HepG2 (cell line): ENCODE measurements around the gene SMIM9. TPM values are rescaled to one million over a fixed set of nuclear protein-coding genes. Genes with fewer than 3 reads are reported as not detected.

Experiments used
- ARNT2 ChIP-seq: sonication (generic); formaldehyde crosslinking; IDR thresholded peaks from 2 replicates; pipeline ENCODE4 v1.8.0; 2022; ENCODE audit warnings: mild to moderate bottlenecking, low read depth, missing genetic modification reagents, moderate library complexity
- CAMTA2 ChIP-seq: sonication (generic); formaldehyde crosslinking; IDR thresholded peaks from 2 replicates; pipeline ENCODE4 v1.4.0; 2020; ENCODE audit warnings: mild to moderate bottlenecking, missing genetic modification reagents, borderline replicate concordance
- FLYWCH1 ChIP-seq: sonication (generic); formaldehyde crosslinking; IDR thresholded peaks from 2 replicates; pipeline ENCODE4 v1.8.1; 2023; ENCODE audit warnings: mild to moderate bottlenecking, missing genetic modification reagents
- HDAC1 ChIP-seq: sonication (generic); formaldehyde crosslinking; IDR thresholded peaks from 2 replicates; pipeline ENCODE4 v1.5.1; 2020; ENCODE audit warnings: mild to moderate bottlenecking, missing genetic modification reagents
- ISL2 ChIP-seq: sonication (generic); formaldehyde crosslinking; IDR thresholded peaks from 2 replicates; pipeline ENCODE4 v1.5.0; 2020; ENCODE audit warnings: missing genetic modification reagents
- NBN ChIP-seq: fragments of 450-650 bp; conservative IDR thresholded peaks from 2 replicates; pipeline ENCODE4 v1.6.1; 2017
- NFE2 ChIP-seq: sonication (generic); formaldehyde crosslinking; IDR thresholded peaks from 2 replicates; pipeline ENCODE4 v1.4.0; 2020; ENCODE audit warnings: missing genetic modification reagents
- SRSF9 ChIP-seq: fragments of 200-400 bp; formaldehyde crosslinking; IDR thresholded peaks from 2 replicates; pipeline ENCODE4 v1.6.1; 2018; ENCODE audit warnings: borderline replicate concordance, mild to moderate bottlenecking, low read depth, low read length; ENCODE audit not compliant: insufficient read depth, poor library complexity, severe bottlenecking
- ZKSCAN5 ChIP-seq: sonication (generic); formaldehyde crosslinking; IDR thresholded peaks from 2 replicates; pipeline ENCODE4 v1.5.1; 2020; ENCODE audit warnings: mild to moderate bottlenecking, missing genetic modification reagents
- ZNF10 ChIP-seq: sonication (generic); formaldehyde crosslinking; IDR thresholded peaks from 2 replicates; pipeline ENCODE4 v1.4.0; 2020; ENCODE audit warnings: mild to moderate bottlenecking, low read depth, missing genetic modification reagents, borderline replicate concordance
- ZNF251 ChIP-seq: sonication (generic); formaldehyde crosslinking; IDR thresholded peaks from 2 replicates; pipeline ENCODE4 v1.9.0; 2021; ENCODE audit warnings: mild to moderate bottlenecking, missing genetic modification reagents
- ZNF724P ChIP-seq: sonication (generic); formaldehyde crosslinking; IDR thresholded peaks from 2 replicates; pipeline ENCODE4 v1.8.0; 2022; ENCODE audit warnings: missing genetic modification reagents, borderline replicate concordance
- ZNF749 ChIP-seq: sonication (generic); formaldehyde crosslinking; IDR thresholded peaks from 2 replicates; pipeline ENCODE4 v1.8.0; 2022; ENCODE audit warnings: mild to moderate bottlenecking, missing genetic modification reagents, moderate library complexity, borderline replicate concordance
- ZNF761 ChIP-seq: sonication (generic); formaldehyde crosslinking; conservative IDR thresholded peaks from 2 replicates; pipeline ENCODE4 v1.4.0; 2020; ENCODE audit warnings: mild to moderate bottlenecking, missing genetic modification reagents
- polyA plus RNA-seq, 8 experiments: library from polyadenylated mRNA; depleted of rRNA in 3 of 8; stranded (reverse) in 7 of 8; unstranded in 1 of 8; fragments of >200 nt; fragmentation: Illumina TruSeq in 4 of 8; extraction: Trizol in 4 of 8; gene quantifications; 2 replicates each; pipeline versions ENCODE4 v1.2.1 to v1.2.3, GENCODE V29; 2011 to 2016; ENCODE audit warnings: low read depth in 4 of 8, missing spikeins in 1 of 8, mixed read lengths in 1 of 8; ENCODE audit not compliant: insufficient read depth in 1 of 8
- total RNA-seq, 5 experiments: library from RNA; depleted of rRNA; stranded (reverse); fragments of >200 nt; fragmentation: Illumina TruSeq; extraction: Trizol; gene quantifications; 2 replicates each; pipeline ENCODE4 v1.2.3, GENCODE V29; 2016; ENCODE audit warnings: low read depth in 1 of 5
- TF ChIP-seq, protein P1 (sequence below): sonication (generic); formaldehyde crosslinking; IDR thresholded peaks from 2 replicates; pipeline ENCODE4 v1.4.0; 2020; ENCODE audit warnings: missing genetic modification reagents
- TF ChIP-seq, protein P2 (sequence below): sonication (generic); formaldehyde crosslinking; IDR thresholded peaks from 2 replicates; pipeline ENCODE4 v1.5.1; 2020; ENCODE audit warnings: missing genetic modification reagents, mild to moderate bottlenecking, borderline replicate concordance
- TF ChIP-seq, protein P3 (sequence below): IDR thresholded peaks from 2 replicates; pipeline ENCODE4 v1.4.0; 2020; ENCODE audit warnings: mild to moderate bottlenecking, missing genetic modification reagents
- TF ChIP-seq, protein P4 (sequence below): sonication (generic); formaldehyde crosslinking; IDR thresholded peaks from 2 replicates; pipeline ENCODE4 v1.4.0; 2020; ENCODE audit warnings: missing genetic modification reagents

SMIM9 gene
- total and polyA plus RNA-seq, 2 of the 13 experiments (the other 11 are each of a cell fraction or from before 2014, with no cell fraction given) = not detected

DNA sequence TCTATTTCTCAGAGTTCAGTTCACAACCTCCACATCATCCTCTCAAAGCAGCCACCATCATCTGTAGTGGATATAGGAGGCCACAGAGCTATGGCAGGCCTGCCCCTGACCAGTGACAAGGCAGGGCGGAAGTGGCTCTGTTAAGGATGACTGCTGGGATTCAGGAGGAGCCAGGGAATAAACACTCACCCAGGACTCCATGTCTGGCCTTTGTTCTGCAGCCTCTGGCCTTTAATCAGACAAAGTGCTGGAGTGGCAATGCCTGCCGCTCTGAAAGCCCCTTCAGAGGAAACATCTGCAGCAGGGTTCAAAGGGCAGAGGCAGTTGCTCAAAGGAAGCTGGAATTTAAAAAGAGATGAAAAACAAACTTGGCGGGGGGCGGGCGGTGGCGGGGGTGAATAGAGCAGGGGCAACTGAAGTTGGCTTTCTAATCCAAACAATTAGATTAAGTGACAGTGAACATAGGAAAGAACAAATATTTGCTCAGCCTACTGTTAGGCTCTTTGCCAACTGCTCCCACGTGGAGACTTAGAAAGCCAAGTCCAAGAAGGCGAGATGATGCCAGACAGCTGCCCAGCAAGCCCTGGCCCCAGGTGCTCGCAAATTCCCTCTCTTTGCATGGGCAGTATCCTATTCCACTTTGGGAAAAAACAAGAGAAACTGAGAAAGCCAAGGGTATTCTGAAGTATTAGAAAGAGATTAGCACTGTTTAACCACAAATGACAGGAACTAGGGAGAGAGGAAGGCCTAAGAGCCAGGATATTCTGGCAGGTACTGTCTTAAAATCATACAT, 34.7 kb downstream of the SMIM9 start (continued):
- TF ChIP-seq SRSF9 (no peak), ZNF251 (CRISPR knock-in tag) (no peak), ARNT2 (CRISPR knock-in tag) (no peak), NFE2 (CRISPR knock-in tag) (no peak), NBN (no peak), FLYWCH1 (CRISPR knock-in tag) (no peak), ZKSCAN5 (CRISPR knock-in tag) (no peak), ISL2 (CRISPR knock-in tag) (peak; percentile 55; the same call in 1 of the 2 replicates), ZNF749 (CRISPR knock-in tag) (no peak), ZNF724P (no peak), HDAC1 (CRISPR knock-in tag) (no peak), ZNF761 (CRISPR knock-in tag) (no peak), CAMTA2 (CRISPR knock-in tag) (no peak), ZNF10 (CRISPR knock-in tag) (no peak)
- TF ChIP-seq, protein P1, sequence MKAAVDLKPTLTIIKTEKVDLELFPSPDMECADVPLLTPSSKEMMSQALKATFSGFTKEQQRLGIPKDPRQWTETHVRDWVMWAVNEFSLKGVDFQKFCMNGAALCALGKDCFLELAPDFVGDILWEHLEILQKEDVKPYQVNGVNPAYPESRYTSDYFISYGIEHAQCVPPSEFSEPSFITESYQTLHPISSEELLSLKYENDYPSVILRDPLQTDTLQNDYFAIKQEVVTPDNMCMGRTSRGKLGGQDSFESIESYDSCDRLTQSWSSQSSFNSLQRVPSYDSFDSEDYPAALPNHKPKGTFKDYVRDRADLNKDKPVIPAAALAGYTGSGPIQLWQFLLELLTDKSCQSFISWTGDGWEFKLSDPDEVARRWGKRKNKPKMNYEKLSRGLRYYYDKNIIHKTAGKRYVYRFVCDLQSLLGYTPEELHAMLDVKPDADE = no peak
- TF ChIP-seq, protein P2, sequence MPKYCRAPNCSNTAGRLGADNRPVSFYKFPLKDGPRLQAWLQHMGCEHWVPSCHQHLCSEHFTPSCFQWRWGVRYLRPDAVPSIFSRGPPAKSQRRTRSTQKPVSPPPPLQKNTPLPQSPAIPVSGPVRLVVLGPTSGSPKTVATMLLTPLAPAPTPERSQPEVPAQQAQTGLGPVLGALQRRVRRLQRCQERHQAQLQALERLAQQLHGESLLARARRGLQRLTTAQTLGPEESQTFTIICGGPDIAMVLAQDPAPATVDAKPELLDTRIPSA (CRISPR knock-in tag) = no peak
- TF ChIP-seq, protein P3, sequence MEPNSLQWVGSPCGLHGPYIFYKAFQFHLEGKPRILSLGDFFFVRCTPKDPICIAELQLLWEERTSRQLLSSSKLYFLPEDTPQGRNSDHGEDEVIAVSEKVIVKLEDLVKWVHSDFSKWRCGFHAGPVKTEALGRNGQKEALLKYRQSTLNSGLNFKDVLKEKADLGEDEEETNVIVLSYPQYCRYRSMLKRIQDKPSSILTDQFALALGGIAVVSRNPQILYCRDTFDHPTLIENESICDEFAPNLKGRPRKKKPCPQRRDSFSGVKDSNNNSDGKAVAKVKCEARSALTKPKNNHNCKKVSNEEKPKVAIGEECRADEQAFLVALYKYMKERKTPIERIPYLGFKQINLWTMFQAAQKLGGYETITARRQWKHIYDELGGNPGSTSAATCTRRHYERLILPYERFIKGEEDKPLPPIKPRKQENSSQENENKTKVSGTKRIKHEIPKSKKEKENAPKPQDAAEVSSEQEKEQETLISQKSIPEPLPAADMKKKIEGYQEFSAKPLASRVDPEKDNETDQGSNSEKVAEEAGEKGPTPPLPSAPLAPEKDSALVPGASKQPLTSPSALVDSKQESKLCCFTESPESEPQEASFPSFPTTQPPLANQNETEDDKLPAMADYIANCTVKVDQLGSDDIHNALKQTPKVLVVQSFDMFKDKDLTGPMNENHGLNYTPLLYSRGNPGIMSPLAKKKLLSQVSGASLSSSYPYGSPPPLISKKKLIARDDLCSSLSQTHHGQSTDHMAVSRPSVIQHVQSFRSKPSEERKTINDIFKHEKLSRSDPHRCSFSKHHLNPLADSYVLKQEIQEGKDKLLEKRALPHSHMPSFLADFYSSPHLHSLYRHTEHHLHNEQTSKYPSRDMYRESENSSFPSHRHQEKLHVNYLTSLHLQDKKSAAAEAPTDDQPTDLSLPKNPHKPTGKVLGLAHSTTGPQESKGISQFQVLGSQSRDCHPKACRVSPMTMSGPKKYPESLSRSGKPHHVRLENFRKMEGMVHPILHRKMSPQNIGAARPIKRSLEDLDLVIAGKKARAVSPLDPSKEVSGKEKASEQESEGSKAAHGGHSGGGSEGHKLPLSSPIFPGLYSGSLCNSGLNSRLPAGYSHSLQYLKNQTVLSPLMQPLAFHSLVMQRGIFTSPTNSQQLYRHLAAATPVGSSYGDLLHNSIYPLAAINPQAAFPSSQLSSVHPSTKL = peak; percentile 74
- TF ChIP-seq, protein P4, sequence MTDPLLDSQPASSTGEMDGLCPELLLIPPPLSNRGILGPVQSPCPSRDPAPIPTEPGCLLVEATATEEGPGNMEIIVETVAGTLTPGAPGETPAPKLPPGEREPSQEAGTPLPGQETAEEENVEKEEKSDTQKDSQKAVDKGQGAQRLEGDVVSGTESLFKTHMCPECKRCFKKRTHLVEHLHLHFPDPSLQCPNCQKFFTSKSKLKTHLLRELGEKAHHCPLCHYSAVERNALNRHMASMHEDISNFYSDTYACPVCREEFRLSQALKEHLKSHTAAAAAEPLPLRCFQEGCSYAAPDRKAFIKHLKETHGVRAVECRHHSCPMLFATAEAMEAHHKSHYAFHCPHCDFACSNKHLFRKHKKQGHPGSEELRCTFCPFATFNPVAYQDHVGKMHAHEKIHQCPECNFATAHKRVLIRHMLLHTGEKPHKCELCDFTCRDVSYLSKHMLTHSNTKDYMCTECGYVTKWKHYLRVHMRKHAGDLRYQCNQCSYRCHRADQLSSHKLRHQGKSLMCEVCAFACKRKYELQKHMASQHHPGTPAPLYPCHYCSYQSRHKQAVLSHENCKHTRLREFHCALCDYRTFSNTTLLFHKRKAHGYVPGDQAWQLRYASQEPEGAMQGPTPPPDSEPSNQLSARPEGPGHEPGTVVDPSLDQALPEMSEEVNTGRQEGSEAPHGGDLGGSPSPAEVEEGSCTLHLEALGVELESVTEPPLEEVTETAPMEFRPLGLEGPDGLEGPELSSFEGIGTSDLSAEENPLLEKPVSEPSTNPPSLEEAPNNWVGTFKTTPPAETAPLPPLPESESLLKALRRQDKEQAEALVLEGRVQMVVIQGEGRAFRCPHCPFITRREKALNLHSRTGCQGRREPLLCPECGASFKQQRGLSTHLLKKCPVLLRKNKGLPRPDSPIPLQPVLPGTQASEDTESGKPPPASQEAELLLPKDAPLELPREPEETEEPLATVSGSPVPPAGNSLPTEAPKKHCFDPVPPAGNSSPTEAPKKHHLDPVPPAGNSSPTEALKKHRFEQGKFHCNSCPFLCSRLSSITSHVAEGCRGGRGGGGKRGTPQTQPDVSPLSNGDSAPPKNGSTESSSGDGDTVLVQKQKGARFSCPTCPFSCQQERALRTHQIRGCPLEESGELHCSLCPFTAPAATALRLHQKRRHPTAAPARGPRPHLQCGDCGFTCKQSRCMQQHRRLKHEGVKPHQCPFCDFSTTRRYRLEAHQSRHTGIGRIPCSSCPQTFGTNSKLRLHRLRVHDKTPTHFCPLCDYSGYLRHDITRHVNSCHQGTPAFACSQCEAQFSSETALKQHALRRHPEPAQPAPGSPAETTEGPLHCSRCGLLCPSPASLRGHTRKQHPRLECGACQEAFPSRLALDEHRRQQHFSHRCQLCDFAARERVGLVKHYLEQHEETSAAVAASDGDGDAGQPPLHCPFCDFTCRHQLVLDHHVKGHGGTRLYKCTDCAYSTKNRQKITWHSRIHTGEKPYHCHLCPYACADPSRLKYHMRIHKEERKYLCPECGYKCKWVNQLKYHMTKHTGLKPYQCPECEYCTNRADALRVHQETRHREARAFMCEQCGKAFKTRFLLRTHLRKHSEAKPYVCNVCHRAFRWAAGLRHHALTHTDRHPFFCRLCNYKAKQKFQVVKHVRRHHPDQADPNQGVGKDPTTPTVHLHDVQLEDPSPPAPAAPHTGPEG (CRISPR knock-in tag) = no peak
